ENCODE data around the gene SLC26A4.

SLC26A4 gene

GRCh38 chr7:107697321-107698049 is 36.9 kb downstream of the SLC26A4 start:
- no peak for DNase-seq

DNA sequence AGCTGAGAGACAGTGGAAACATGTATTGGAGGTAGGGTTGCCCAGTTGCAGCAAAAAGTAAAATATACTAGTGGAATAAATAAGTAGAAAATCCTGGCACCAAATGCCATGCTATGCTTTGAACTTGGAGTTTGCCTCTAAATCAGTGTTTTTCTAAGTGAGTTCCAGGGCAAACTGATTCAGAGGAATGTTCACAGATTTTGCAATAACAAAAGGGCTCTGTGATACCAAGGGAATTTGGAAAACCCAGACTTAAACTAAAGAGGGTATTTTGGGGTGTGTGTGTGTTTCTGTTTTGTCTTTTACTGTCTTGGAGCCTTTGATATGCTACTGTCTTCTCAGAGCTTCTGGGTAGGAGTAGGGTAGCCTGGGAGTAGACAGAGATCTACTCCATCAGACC is 39.9 kb downstream of the SLC26A4 start:
- DNase-seq: no peak

GRCh38 chr7:107701191-107701590 is 40.6 kb downstream of the SLC26A4 start:
- no peak for DNase-seq

GRCh38 chr7:107703219-107703618 is 42.6 kb downstream of the SLC26A4 start:
- DNase-seq: no peak

DNA sequence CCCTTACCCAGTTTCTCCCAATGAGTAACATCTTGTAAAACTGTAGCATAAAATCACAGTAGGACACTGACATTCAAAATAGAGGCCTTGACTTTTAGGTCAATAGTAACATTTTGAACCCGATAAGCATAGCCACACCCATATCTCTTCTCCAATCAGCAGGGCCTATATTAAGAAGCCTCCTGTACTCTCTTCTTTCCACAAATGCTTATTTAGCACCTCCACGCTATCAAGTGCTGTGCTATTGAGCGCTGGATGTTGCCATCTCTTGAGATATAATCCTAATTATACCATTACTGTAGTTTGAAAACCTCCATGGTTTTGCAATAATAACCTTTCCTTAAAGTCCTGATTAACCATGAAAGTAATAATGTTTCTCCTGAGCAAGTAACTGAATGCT is 43.2 kb downstream of the SLC26A4 start:
- DNase-seq: no peak

- no peak for DNase-seq
Observed at GRCh38 chr7:107708956-107709355, 48.3 kb downstream of the SLC26A4 start.

- DNase-seq: no peak
Observed at GRCh38 chr7:107711301-107711700, 50.7 kb downstream of the SLC26A4 start.

DNA sequence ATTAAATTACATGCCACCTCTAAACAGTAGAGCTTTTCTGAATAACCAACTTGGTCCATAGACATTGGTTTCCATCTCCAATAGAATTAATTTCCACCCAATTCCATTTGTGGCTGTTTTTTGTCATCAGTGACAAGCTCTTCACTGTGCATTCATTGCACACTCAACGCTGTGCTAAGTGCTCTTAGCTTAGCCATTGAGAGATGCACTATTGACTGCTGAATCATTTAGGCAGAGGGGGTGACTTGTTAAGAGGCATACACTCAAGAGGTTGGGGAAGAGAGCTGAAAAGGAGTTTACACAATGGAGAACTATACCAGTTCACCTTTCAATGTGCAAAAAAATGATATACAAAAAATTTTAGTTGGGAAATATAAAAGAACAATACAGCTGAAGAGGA is 51.4 kb downstream of the SLC26A4 start:
- DNase-seq: no peak

DNA sequence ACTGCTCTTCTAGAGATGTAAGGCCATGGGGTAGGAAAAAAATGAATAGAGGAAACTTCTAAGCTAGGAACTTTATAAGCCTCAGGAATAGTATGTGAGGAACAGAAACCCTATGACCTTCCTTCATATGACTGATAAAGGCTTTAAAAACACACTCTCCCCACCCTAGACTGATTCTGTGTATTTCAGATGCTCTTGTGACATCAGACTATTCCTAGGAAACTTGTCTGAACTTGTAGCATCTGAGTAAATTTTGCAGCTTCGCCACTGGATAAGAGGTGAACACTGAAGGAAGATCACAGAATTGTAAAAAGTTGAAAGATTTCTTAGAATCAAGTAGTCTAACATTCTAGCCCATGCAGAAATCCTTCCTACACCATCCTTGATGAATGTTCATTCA is 52.3 kb downstream of the SLC26A4 start:
- DNase-seq: no peak

- DNase-seq: no peak
Observed at GRCh38 chr7:107715531-107715930, 54.9 kb downstream of the SLC26A4 start.

DNA sequence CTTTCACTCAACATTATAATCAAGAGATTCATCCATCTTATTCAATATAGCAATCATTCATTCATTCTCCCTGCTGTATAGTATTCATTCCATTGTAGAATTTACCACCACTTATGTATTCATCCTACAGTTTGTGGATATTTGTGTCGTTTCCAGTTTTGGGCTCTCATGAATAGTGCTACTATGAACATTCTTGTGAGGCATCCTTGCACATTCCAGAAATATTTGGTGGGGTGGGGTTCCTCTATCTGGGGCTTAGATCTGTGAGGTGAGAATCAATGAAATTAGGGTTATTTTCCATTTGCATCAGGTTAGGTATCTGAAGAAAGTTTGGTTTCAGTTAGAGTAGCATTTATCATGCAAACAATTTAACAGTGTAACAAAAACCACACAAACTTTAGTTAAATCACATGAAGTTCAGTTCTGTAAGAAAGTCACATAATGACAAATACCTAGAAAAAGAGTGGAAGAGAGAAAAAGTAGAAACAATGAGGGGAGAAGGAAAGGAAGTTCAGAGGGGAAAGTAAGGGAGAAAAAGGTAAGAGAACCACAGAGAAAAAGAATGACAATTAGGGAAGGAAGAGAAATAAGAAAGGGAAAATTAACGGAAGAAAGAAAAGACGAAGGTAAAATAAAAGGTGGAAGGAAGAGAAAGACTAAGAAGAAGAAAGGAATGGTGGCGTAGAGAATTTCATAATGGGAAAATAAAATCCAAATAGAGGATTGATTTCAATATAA is 58.0 kb downstream of the SLC26A4 start:
- no peak for DNase-seq

- no peak for DNase-seq
Observed at GRCh38 chr7:107721286-107721685, 60.7 kb downstream of the SLC26A4 start.

GRCh38 chr7:107723255-107723654 is 62.6 kb downstream of the SLC26A4 start:
- no peak for DNase-seq

GRCh38 chr7:107725138-107725740 is 64.6 kb downstream of the SLC26A4 start:
- DNase-seq: peak; percentile 61

DNA sequence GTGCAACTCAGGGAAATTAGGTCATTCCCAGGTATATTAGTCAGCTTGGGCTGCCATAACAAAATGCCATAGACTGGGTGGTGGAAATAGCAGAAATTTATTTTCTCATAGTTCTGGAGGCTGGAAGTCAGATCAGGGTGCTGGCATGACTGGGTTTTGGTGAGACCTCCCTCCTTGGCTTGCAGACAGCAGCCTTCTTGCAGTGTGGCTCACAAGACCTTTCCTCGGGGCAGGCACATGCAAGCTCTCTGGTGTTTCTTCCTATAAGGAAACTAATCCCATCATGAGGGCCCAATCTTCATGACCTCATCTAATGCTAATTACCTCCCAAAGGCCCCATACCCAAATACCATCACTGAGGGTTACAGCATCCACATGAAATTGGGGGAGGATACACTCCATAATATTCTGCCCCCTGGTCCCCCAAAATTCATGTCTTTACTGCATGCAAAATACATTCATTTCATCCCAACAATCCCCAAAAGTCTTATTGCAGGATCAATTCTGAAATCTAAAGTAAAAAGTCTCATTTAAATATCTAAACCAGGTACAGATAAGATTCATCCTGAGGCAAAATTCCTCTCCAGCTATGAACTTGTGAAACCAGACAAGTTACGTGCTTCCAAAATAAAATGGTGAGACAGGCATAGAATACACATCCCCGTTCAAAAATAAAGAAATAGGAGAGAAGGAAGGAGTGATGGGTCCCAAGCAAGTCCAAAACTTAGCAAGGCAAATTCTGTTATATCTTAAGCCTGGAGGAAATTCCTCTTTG is 65.9 kb downstream of the SLC26A4 start:
- no peak for DNase-seq

GRCh38 chr7:107728276-107728675 is 67.6 kb downstream of the SLC26A4 start:
- no peak for DNase-seq

DNA sequence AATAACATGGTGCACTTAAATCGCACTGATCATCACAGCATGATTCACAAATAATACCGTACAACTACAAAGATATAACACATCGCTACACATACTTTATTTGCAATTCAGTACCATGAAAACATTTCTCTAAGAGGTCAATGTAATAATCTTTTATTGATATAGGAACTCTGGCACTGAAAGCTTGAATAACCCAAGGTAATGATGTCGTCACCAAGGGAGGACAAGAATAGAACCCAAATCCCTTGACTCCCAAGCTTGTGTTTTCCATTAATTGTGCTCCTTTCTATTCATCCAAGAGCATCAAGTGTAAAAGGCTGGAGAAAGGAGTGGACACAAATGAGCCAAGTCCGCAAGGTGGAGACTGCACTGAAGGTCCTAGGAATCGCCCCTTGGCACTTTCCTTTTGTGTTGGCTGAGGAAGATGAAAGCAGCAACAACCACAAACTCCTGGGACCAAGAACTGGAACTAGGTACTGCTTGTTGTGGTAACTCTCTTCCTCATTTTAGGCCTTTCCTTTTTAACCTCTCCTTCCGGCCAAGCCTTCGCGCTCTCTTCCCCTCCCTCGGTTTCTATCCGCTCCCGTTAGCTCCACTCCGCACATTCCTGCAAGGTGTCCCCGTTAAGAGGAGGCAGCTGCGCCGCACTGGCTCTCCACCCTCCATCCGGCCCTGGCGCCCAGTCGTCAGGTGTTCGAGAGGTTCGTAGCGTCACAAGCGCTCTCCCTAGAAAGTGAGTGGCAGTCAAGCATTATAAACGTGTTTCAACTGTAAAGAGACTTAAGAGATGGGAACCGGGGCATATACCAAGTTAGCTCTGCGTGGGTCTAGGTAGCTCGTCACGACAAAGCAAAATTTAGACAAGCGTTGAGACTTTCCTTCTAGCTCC is 82.3 kb downstream of the SLC26A4 start:
- peak; percentile 75 for DNase-seq

DNA sequence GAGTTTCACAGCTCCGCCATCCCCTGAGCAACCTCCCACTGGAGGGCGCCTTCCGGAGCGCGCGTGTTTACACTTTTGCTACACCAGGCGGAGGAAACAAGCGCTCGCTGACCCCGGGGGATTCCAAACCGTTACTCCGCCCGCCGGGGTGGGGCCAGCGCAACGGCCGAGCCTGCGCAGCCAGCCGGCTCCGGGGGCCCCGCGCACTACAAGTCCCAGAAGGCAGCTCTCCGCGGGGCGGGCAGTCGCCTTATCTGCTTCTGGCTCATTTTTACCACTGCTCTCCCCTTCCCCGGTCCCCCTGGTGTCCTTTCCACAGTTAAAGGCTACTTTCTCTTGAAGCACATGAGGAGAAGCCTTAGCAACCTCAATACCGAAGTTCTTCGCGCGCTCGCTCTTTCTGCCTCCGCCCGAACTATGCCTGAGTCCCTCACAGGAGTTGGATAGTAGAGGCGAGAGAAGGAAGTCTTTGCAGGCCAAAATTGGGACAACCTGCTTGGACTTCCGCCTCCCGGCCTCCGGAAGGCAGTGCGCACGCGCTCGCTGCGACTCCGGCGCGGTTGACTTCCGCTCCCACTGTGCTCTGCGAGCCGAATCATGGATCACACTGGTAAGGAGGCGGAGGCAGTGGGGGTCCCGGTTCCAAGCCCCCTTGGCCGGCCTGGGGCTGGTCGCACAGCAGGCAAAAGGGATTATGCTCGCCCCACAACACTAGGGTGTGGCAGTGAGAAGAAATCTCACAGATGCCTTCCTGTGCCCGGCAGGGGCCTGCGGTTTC is 83.1 kb downstream of the SLC26A4 start, which contains the start of gene CBLL1:
Gene CBLL1 (plus strand): TSS at position 576 of the 778 bp plus-strand sequence. CDS start 22 bp downstream, at position 598.
- DNase-seq: peak; percentile 98

DNA sequence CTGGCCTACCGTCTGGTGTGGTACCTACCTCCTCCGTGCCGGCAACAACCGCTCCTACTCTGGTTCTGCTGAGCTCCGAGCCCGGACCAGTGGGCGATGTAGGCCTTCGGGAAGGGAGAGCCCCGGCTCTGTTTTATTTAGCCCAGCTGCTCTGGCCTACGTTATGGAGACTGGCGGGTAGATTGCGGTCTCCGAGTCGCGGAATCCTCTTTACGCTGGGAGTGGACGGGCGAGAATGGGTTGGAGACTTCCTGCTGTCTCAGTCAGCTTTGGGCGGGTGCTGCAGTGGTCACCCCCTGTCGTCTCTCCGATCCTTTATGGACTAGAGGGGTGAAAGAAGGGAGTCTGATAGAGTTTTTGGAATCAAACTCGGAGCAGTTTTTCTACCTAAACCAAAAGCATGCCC is 83.7 kb downstream of the SLC26A4 start:
- DNase-seq: no peak

- no peak for DNase-seq
Observed at GRCh38 chr7:107746006-107746405, 85.4 kb downstream of the SLC26A4 start.

- no peak for DNase-seq
Observed at GRCh38 chr7:107751113-107751512, 90.5 kb downstream of the SLC26A4 start.
